ENCODE data around the gene ENOX1.

GRCh38 chr13:43688227-43688907, 98.4 kb downstream of the ENOX1 start:
- TF ChIP-seq CTCF (IDR thresholded peaks at IDR 0.05), result no peak
- TF ChIP-seq ZFX (IDR thresholded peaks at IDR 0.05; ENCODE audit: borderline replicate concordance), result no peak
